K562 (cell line): Measurements from ENCODE around the gene LAMA3. TPM values are rescaled to one million over a fixed set of nuclear protein-coding genes. Genes with fewer than 3 reads are reported as not detected.

Source experiments
- ATAC-seq: fragments of 200-7000 bp; cut with Tn5 transposase; 3 replicates; pipeline ENCODE4 v1.9.1; 2020; ENCODE audit warnings: moderate library complexity
- BruUV-seq: library from RNA; stranded (reverse); fragments of 400-500 nt; replicated peaks from 2 replicates; lab custom pipeline; 2021; lab: Mats Ljungman, UMichigan
- CTCF ChIA-PET: fragments of 300-600 bp; formaldehyde crosslinking; extraction: SDS; loops from one replicate; lab custom pipeline; 2021; ENCODE audit warnings: low intra/inter-chr PET ratio; lab: Yijun Ruan, JAX
- POLR2A ChIA-PET: fragments of 300-600, 350-650 bp; sonication (Branson Sonifier 250); formaldehyde crosslinking; extraction: SDS; loops from one replicate; lab custom pipeline; 2021; ENCODE audit warnings: antibody characterized with exemption, inconsistent platforms; lab: Yijun Ruan, JAX
- DNase-seq, 4 experiments: peaks; one replicate each; pipeline versions ENCODE4 v3.0.0 to v3.0.0-alpha.2; 2011 to 2018; ENCODE audit warnings: low spot score in 3 of 4, mixed read lengths in 3 of 4; ENCODE audit errors: extremely low read depth in 1 of 4
- FAIRE-seq: peaks from 2 replicates; lab custom pipeline; 2011; peaks lifted over from hg19 to GRCh38; lab: Jason Lieb, UNC
- H2AFZ ChIP-seq: 2 replicates; pipeline ENCODE4 v1.6.0; 2011; ENCODE audit warnings: low read depth, low read length, control low read depth, inconsistent platforms
- H3K27ac ChIP-seq: fragments of 200-600 bp; 3 replicates; pipeline ENCODE4 v1.8.0; 2011; ENCODE audit warnings: low read depth, mild to moderate bottlenecking, control low read depth, inconsistent platforms, low read length, moderate library complexity, mixed read lengths; ENCODE audit errors: extremely low read depth
- H3K27me3 ChIP-seq, 2 experiments: fragments of 300-600 bp in 1 of 2; 2 replicates in 1 of 2; 3 replicates in 1 of 2; pipeline versions ENCODE4 v1.6.0 to v1.8.0; 2011; ENCODE audit warnings: inconsistent platforms in 2 of 2, low read length in 2 of 2, mild to moderate bottlenecking in 1 of 2, mixed read lengths in 1 of 2, moderate library complexity in 1 of 2; ENCODE audit not compliant: control insufficient read depth in 2 of 2, insufficient read depth in 2 of 2
- H3K36me3 ChIP-seq: fragments of 300-600 bp; 3 replicates; pipeline ENCODE4 v1.8.0; 2011; ENCODE audit warnings: mild to moderate bottlenecking, low read length, inconsistent platforms; ENCODE audit not compliant: control insufficient read depth, insufficient read depth
- H3K4me1 ChIP-seq, 2 experiments: fragments of 200-600 bp in 1 of 2; replicated peaks in 1 of 2; 2 replicates in 1 of 2; 3 replicates in 1 of 2; pipeline versions ENCODE4 v1.5.1 to v1.8.0; 2011; ENCODE audit warnings: inconsistent platforms in 2 of 2, low read length in 2 of 2, mild to moderate bottlenecking in 1 of 2, mixed read lengths in 1 of 2, moderate library complexity in 1 of 2; ENCODE audit not compliant: control insufficient read depth in 2 of 2, insufficient read depth in 2 of 2
- H3K4me2 ChIP-seq: 2 replicates; pipeline ENCODE4 v1.6.1; 2011; ENCODE audit warnings: low read length, control low read depth, inconsistent platforms, mixed read lengths; ENCODE audit not compliant: insufficient read depth
- H3K4me3 ChIP-seq: fragments of 200-600 bp; sonication (generic), shearing (Covaris generic); 2 replicates; pipeline ENCODE4 v1.5.1; 2016; ENCODE audit warnings: control low read depth, inconsistent platforms
- H3K79me2 ChIP-seq: fragments of 200-600 bp; 3 replicates; pipeline ENCODE4 v1.8.0; 2011; ENCODE audit warnings: low read length, inconsistent platforms; ENCODE audit not compliant: control insufficient read depth, insufficient read depth
- H3K9ac ChIP-seq, 2 experiments: 2 replicates each; pipeline versions ENCODE4 v1.6.0 to v1.6.1; 2011; ENCODE audit warnings: low read depth in 2 of 2, low read length in 2 of 2, control low read depth in 1 of 2, inconsistent platforms in 1 of 2, mild to moderate bottlenecking in 1 of 2, mixed read lengths in 1 of 2; ENCODE audit not compliant: insufficient read depth in 1 of 2
- H3K9me1 ChIP-seq: one replicate; pipeline ENCODE4 v1.6.0; 2011; ENCODE audit warnings: inconsistent platforms, mild to moderate bottlenecking, low read length, moderate library complexity; ENCODE audit not compliant: control insufficient read depth, insufficient read depth
- H3K9me3 ChIP-seq: replicated peaks from 2 replicates; pipeline ENCODE4 v1.5.1; 2011; ENCODE audit warnings: low read depth, low read length, inconsistent platforms; ENCODE audit not compliant: control insufficient read depth, insufficient read depth
- H4K20me1 ChIP-seq: replicated peaks from 2 replicates; pipeline ENCODE4 v1.6.1; 2011; ENCODE audit warnings: low read length, inconsistent platforms, mixed read lengths; ENCODE audit not compliant: control insufficient read depth, insufficient read depth
- AFF1 ChIP-seq, 2 experiments: fragments of 450-650 bp; IDR thresholded peaks; 2 replicates each; pipeline ENCODE4 v1.6.1; 2018; ENCODE audit warnings: mild to moderate bottlenecking in 2 of 2, low read depth in 1 of 2; ENCODE audit not compliant: partially characterized antibody in 2 of 2
- FUS ChIP-seq: fragments of 200-400 bp; formaldehyde crosslinking; optimal IDR thresholded peaks from 2 replicates; pipeline ENCODE3; 2017; ENCODE audit warnings: low read depth, low read length
- KDM4B ChIP-seq, 2 experiments: fragments of 450-650 bp in 1 of 2; sonication (generic) in 1 of 2; IDR thresholded peaks; 2 replicates each; pipeline ENCODE4 v1.6.1; 2016 to 2017; ENCODE audit warnings: borderline replicate concordance in 2 of 2, antibody characterized with exemption in 1 of 2, low read depth in 1 of 2, mild to moderate bottlenecking in 1 of 2
- L3MBTL2 ChIP-seq: fragments of 450-650 bp; IDR thresholded peaks from 2 replicates; pipeline ENCODE4 v1.6.1; 2016; ENCODE audit warnings: mild to moderate bottlenecking, moderate library complexity
- MCM2 ChIP-seq: fragments of 450-650 bp; IDR thresholded peaks from 2 replicates; pipeline ENCODE4 v1.6.1; 2017; ENCODE audit warnings: low read depth, mild to moderate bottlenecking
- NCOR1 ChIP-seq: fragments of 450-650 bp; IDR thresholded peaks from 2 replicates; pipeline ENCODE4 v1.6.1; 2016; ENCODE audit warnings: mild to moderate bottlenecking, moderate library complexity
- NUFIP1 ChIP-seq: fragments of 450-650 bp; IDR thresholded peaks from 2 replicates; pipeline ENCODE4 v1.6.1; 2018; ENCODE audit not compliant: partially characterized antibody
- RBM25 ChIP-seq: fragments of 200-400 bp; formaldehyde crosslinking; IDR thresholded peaks from 2 replicates; pipeline ENCODE4 v1.6.1; 2018; ENCODE audit warnings: low read length, low read depth, moderate library complexity; ENCODE audit not compliant: severe bottlenecking
- TCF7 ChIP-seq: sonication (generic); IDR thresholded peaks from 2 replicates; pipeline ENCODE4 v1.6.1; 2016; ENCODE audit warnings: antibody characterized with exemption, borderline replicate concordance
- ZC3H11A ChIP-seq: IDR thresholded peaks from 2 replicates; pipeline ENCODE4 v1.6.1; 2012; ENCODE audit warnings: low read depth, low read length, improper control_type of control experiment
- ZKSCAN1 ChIP-seq: fragments of 150-350 bp; IDR thresholded peaks from 2 replicates; pipeline ENCODE4 v1.6.1; 2016; ENCODE audit warnings: low read depth, low read length
- ZMIZ1 ChIP-seq, 2 experiments: fragments of 150-350 bp in 1 of 2; IDR thresholded peaks; 2 replicates each; pipeline ENCODE4 v1.6.1; 2012 to 2016; ENCODE audit warnings: low read depth in 2 of 2, low read length in 2 of 2, mild to moderate bottlenecking in 1 of 2, moderate library complexity in 1 of 2
- ZNF24 ChIP-seq: fragments of 450-650 bp; IDR thresholded peaks from 2 replicates; pipeline ENCODE4 v1.6.1; 2016
- ZNF644 ChIP-seq: fragments of 200-800 bp; sonication (Bioruptor generic); IDR thresholded peaks from 2 replicates; pipeline ENCODE4 v1.6.1; 2016; ENCODE audit warnings: low read depth, missing genetic modification characterization, missing compliant biosample characterization
- WGBS: fragments of 100-300 bp; shearing (Covaris generic); methylation state at CpG from one replicate; pipeline ENCODE4 v1.1.6; 2016; ENCODE audit warnings: low coverage, mixed read lengths; ENCODE audit not compliant: insufficient coverage; ENCODE audit errors: missing lambda C conversion rate; 5-methylcytosine and 5-hydroxymethylcytosine counted together
- in situ Hi-C: fragments of 300-500 bp; cut with MboI; formaldehyde crosslinking; loops from 4 replicates; pipeline ENCODE4 v1.15.0; 2018; ENCODE audit warnings: inconsistent platforms, mixed read lengths
- intact Hi-C: fragments of 100-400 bp; cut with micrococcal nuclease; formaldehyde crosslinking; loops from 2 replicates; pipeline ENCODE4 v1.14.2; 2022
- polyA plus RNA-seq, 8 experiments: library from polyadenylated mRNA; depleted of rRNA in 4 of 8; stranded (reverse) in 5 of 8; unstranded in 3 of 8; fragments of >200 nt; fragmentation: Nextera tagmentation in 2 of 8; fragmentation: Illumina TruSeq in 1 of 8; extraction: Ambion mirVana in 2 of 8; extraction: Trizol in 1 of 8; gene quantifications; 2 replicates each; pipeline versions ENCODE4 v1.2.1 to v1.2.3, GENCODE V29; 2011 to 2014; ENCODE audit warnings: inconsistent platforms in 1 of 8, missing spikeins in 1 of 8
- total RNA-seq, 7 experiments: library from RNA; depleted of rRNA in 6 of 7; stranded (reverse); fragments of >200 nt in 6 of 7; fragmentation: Illumina TruSeq in 2 of 7; extraction: Trizol in 2 of 7; gene quantifications; 2 replicates each; pipeline versions ENCODE4 v1.2.1 to v1.2.3, GENCODE V29; 2011 to 2021; ENCODE audit warnings: low replicate concordance in 1 of 7
- TF ChIP-seq, protein P1 (sequence below): fragments of 450-650 bp; formaldehyde crosslinking; IDR thresholded peaks from 2 replicates; pipeline ENCODE4 v1.4.0; 2020; ENCODE audit warnings: mild to moderate bottlenecking, moderate library complexity

The LAMA3 gene
- total and polyA plus RNA-seq, 9 of the 15 experiments (the other 6 are each of a cell fraction or from before 2014, with no cell fraction given): 0.07 TPM; not detected in 8

- CTCF ChIA-PET: no interaction called here
- Histone ChIP-seq H3K27me3 (peaks cover 0 to 2% of the 10 kb centered on the region in 2 experiments; a peak in 2 of 5 replicates), H3K9ac (no peak overlapping the region), H3K4me1 (no peaks in the 10 kb centered on the region), H3K9me3 (no peaks in the 10 kb centered on the region), H3K36me3 (no peaks in the 10 kb centered on the region), H4K20me1 (no peaks in the 10 kb centered on the region), H3K4me2 (no peak overlapping the region), H3K27ac (no peak overlapping the region), H3K79me2 (no peaks in the 10 kb centered on the region), H3K4me3 (no peak overlapping the region), H3K9me1 (no peaks in the 10 kb centered on the region), H2AFZ (no peak overlapping the region)
- 0% methylated on average over 4 of the region's 4 CpGs for WGBS
- in situ Hi-C loops: no loop called here
- intact Hi-C loops: no loop called here
- BruUV-seq: no TSS peak
- POLR2A ChIA-PET: interaction anchor here (0.5 kb wide), 1 partner anchor 14 kb away, joined by 3 read pairs; no protein-coding TSS in a partner anchor
- FAIRE-seq (no peak), ATAC-seq (no peak), DNase-seq (no peak)
- TF ChIP-seq MCM2: no peak
- TF ChIP-seq FUS: no peak
- TF ChIP-seq, protein P1, sequence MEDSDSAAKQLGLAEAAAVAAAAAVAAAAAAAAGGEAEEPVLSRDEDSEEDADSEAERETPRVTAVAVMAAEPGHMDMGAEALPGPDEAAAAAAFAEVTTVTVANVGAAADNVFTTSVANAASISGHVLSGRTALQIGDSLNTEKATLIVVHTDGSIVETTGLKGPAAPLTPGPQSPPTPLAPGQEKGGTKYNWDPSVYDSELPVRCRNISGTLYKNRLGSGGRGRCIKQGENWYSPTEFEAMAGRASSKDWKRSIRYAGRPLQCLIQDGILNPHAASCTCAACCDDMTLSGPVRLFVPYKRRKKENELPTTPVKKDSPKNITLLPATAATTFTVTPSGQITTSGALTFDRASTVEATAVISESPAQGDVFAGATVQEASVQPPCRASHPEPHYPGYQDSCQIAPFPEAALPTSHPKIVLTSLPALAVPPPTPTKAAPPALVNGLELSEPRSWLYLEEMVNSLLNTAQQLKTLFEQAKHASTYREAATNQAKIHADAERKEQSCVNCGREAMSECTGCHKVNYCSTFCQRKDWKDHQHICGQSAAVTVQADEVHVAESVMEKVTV: no peak
- no peak for TF ChIP-seq ZKSCAN1
- no peak for TF ChIP-seq KDM4B (IDR thresholded peaks at IDR 0.05; ENCODE audit: borderline replicate concordance in 2 of 2, low read depth in 1 of 2)
- TF ChIP-seq ZC3H11A: no peak
- TF ChIP-seq ZMIZ1 (IDR thresholded peaks at IDR 0.05; ENCODE audit: low read depth in 2 of 2, low read length in 2 of 2): no peak
- no peak for TF ChIP-seq ZNF24
- TF ChIP-seq AFF1 (IDR thresholded peaks at IDR 0.05; ENCODE audit: low read depth in 1 of 2, partially characterized antibody in 2 of 2): no peak
- TF ChIP-seq RBM25: no peak
- TF ChIP-seq ZNF644 (tag): no peak
- no peak for TF ChIP-seq L3MBTL2
- no peak for TF ChIP-seq TCF7
- TF ChIP-seq NCOR1: no peak
- TF ChIP-seq NUFIP1: no peak
Measured at GRCh38 chr18:23939366-23939765, 250.1 kb downstream of the LAMA3 start.
